ENCODE results near the gene DCC. TPM values are rescaled to one million over a fixed set of nuclear protein-coding genes. Genes with fewer than 3 reads are reported as not detected.

DCC gene
- total and polyA plus RNA-seq, 9 of the 15 experiments (the other 6 are each of a cell fraction or from before 2014, with no cell fraction given): not detected

DNA sequence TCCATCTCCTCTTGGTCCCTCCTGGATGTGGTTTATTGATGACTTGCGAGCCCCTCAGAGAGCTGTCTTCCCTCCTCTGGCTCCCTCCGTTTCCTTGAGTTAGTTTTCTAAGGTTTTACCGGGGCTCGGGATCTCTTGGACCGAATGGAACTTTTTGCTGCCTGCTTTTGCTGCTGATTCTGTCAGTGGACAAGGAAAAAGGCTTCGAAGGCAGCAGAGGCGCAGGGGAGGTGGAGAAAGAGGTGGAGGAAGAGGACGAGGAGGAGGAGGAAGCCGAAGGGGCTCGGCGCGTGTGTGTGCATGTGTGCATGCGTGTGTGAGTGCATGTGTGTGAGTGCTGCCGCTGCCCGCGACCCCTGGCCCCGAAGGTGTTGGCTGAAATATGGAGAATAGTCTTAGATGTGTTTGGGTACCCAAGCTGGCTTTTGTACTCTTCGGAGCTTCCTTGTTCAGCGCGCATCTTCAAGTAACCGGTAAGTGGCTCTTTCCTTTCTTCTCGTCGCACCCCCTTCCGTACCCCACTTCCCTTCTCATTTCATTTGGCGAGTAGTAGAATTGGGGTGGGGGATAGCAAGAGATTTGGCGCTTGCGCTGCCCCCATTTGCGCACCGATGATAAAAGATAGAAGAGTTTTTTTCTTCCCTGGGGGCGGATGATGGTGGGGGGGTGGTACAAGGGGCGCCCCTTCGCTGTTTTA, 557 bp downstream of the DCC start:
- no TSS peak for BruUV-seq (replicated peaks)
- Histone ChIP-seq H2AFZ (ENCODE audit: low read depth, low read length) (no peak overlapping the region), H3K9ac (ENCODE audit: insufficient read depth in 1 of 2, low read depth in 2 of 2, low read length in 2 of 2) (no peak overlapping the region), H3K4me3 (no peak overlapping the region), H3K9me3 (replicated peaks; ENCODE audit: control insufficient read depth, insufficient read depth, low read depth, low read length) (no peaks in the 10 kb centered on the region), H3K9me1 (ENCODE audit: control insufficient read depth, insufficient read depth, low read length) (no peaks in the 10 kb centered on the region), H3K27ac (ENCODE audit: extremely low read depth, low read depth, low read length) (no peak overlapping the region), H3K4me2 (ENCODE audit: insufficient read depth, low read length) (no peak overlapping the region), H3K36me3 (ENCODE audit: control insufficient read depth, insufficient read depth, low read length) (no peaks in the 10 kb centered on the region), H3K27me3 (ENCODE audit: control insufficient read depth in 2 of 2, insufficient read depth in 2 of 2, low read length in 2 of 2) (no peaks in the 10 kb centered on the region), H3K4me1 (replicated peaks in 1 of 2; ENCODE audit: control insufficient read depth in 2 of 2, insufficient read depth in 2 of 2, low read length in 2 of 2) (no peaks in the 10 kb centered on the region), H3K79me2 (ENCODE audit: control insufficient read depth, insufficient read depth, low read length) (no peaks in the 10 kb centered on the region), H4K20me1 (replicated peaks; ENCODE audit: control insufficient read depth, insufficient read depth, low read length) (no peaks in the 10 kb centered on the region)
- no peak for DNase-seq (ENCODE audit: extremely low read depth in 1 of 4, low spot score in 3 of 4)
- in situ Hi-C loops (cut with MboI): no loop called here
- ChIA-PET POLR2A (no interaction called here), CTCF (ENCODE audit: low intra/inter-chr PET ratio) (no interaction called here)
- no peak for FAIRE-seq
- ATAC-seq: no peak
- intact Hi-C loops (cut with micrococcal nuclease): no loop called here
- WGBS (ENCODE audit: insufficient coverage, low coverage, missing lambda C conversion rate): 6% methylated on average over 19 of the region's 32 CpGs
- TF ChIP-seq, protein P1, sequence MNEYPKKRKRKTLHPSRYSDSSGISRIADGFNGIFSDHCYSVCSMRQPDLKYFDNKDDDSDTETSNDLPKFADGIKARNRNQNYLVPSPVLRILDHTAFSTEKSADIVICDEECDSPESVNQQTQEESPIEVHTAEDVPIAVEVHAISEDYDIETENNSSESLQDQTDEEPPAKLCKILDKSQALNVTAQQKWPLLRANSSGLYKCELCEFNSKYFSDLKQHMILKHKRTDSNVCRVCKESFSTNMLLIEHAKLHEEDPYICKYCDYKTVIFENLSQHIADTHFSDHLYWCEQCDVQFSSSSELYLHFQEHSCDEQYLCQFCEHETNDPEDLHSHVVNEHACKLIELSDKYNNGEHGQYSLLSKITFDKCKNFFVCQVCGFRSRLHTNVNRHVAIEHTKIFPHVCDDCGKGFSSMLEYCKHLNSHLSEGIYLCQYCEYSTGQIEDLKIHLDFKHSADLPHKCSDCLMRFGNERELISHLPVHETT (CRISPR knock-in tag; conservative IDR thresholded peaks at IDR 0.05 in 1 of 2, IDR thresholded peaks at IDR 0.05 in 1 of 2): no peak
- TF ChIP-seq SIN3B (IDR thresholded peaks at IDR 0.05; ENCODE audit: low read depth) (no peak), CCAR2 (IDR thresholded peaks at IDR 0.05; ENCODE audit: low read depth, low read length) (no peak), TAF7 (tag; IDR thresholded peaks at IDR 0.05) (no peak), MEF2D (tag; conservative IDR thresholded peaks at IDR 0.05; ENCODE audit: low read depth) (no peak)
- TF ChIP-seq, protein P2, sequence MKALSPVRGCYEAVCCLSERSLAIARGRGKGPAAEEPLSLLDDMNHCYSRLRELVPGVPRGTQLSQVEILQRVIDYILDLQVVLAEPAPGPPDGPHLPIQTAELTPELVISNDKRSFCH (CRISPR knock-in tag; IDR thresholded peaks at IDR 0.05): no peak
- TF ChIP-seq, protein P2 (tag; IDR thresholded peaks at IDR 0.05): no peak
- TF ChIP-seq, protein P3, sequence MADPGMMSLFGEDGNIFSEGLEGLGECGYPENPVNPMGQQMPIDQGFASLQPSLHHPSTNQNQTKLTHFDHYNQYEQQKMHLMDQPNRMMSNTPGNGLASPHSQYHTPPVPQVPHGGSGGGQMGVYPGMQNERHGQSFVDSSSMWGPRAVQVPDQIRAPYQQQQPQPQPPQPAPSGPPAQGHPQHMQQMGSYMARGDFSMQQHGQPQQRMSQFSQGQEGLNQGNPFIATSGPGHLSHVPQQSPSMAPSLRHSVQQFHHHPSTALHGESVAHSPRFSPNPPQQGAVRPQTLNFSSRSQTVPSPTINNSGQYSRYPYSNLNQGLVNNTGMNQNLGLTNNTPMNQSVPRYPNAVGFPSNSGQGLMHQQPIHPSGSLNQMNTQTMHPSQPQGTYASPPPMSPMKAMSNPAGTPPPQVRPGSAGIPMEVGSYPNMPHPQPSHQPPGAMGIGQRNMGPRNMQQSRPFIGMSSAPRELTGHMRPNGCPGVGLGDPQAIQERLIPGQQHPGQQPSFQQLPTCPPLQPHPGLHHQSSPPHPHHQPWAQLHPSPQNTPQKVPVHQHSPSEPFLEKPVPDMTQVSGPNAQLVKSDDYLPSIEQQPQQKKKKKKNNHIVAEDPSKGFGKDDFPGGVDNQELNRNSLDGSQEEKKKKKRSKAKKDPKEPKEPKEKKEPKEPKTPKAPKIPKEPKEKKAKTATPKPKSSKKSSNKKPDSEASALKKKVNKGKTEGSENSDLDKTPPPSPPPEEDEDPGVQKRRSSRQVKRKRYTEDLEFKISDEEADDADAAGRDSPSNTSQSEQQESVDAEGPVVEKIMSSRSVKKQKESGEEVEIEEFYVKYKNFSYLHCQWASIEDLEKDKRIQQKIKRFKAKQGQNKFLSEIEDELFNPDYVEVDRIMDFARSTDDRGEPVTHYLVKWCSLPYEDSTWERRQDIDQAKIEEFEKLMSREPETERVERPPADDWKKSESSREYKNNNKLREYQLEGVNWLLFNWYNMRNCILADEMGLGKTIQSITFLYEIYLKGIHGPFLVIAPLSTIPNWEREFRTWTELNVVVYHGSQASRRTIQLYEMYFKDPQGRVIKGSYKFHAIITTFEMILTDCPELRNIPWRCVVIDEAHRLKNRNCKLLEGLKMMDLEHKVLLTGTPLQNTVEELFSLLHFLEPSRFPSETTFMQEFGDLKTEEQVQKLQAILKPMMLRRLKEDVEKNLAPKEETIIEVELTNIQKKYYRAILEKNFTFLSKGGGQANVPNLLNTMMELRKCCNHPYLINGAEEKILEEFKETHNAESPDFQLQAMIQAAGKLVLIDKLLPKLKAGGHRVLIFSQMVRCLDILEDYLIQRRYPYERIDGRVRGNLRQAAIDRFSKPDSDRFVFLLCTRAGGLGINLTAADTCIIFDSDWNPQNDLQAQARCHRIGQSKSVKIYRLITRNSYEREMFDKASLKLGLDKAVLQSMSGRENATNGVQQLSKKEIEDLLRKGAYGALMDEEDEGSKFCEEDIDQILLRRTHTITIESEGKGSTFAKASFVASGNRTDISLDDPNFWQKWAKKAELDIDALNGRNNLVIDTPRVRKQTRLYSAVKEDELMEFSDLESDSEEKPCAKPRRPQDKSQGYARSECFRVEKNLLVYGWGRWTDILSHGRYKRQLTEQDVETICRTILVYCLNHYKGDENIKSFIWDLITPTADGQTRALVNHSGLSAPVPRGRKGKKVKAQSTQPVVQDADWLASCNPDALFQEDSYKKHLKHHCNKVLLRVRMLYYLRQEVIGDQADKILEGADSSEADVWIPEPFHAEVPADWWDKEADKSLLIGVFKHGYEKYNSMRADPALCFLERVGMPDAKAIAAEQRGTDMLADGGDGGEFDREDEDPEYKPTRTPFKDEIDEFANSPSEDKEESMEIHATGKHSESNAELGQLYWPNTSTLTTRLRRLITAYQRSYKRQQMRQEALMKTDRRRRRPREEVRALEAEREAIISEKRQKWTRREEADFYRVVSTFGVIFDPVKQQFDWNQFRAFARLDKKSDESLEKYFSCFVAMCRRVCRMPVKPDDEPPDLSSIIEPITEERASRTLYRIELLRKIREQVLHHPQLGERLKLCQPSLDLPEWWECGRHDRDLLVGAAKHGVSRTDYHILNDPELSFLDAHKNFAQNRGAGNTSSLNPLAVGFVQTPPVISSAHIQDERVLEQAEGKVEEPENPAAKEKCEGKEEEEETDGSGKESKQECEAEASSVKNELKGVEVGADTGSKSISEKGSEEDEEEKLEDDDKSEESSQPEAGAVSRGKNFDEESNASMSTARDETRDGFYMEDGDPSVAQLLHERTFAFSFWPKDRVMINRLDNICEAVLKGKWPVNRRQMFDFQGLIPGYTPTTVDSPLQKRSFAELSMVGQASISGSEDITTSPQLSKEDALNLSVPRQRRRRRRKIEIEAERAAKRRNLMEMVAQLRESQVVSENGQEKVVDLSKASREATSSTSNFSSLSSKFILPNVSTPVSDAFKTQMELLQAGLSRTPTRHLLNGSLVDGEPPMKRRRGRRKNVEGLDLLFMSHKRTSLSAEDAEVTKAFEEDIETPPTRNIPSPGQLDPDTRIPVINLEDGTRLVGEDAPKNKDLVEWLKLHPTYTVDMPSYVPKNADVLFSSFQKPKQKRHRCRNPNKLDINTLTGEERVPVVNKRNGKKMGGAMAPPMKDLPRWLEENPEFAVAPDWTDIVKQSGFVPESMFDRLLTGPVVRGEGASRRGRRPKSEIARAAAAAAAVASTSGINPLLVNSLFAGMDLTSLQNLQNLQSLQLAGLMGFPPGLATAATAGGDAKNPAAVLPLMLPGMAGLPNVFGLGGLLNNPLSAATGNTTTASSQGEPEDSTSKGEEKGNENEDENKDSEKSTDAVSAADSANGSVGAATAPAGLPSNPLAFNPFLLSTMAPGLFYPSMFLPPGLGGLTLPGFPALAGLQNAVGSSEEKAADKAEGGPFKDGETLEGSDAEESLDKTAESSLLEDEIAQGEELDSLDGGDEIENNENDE (IDR thresholded peaks at IDR 0.05; ENCODE audit: low read depth, low read length): no peak

Measured in K562 (cell line).